ENCODE data around the gene PTPRA. TPM values are rescaled to one million over a fixed set of nuclear protein-coding genes. Genes with fewer than 3 reads are reported as not detected.
"Not testable (repeated sequence)": the region's sequence is repeated elsewhere in the genome, so short reads cannot be mapped to it uniquely, and the experiment has no call there.

Gene PTPRA
- total RNA-seq, 1 donor from 2014 or later, result 63.3 TPM

- no peak for TF ChIP-seq CTCF (IDR thresholded peaks at IDR 0.05)
- no peaks in the 10 kb centered on the region for H3K9me3 ChIP-seq
- H3K4me1 ChIP-seq, result peaks cover 9% of the 10 kb centered on the region
- intact Hi-C loops (cut with DNase I), result no loop called here
- ATAC-seq (peak; percentile 71 to 76), DNase-seq (peak; percentile 65)
- peak within 1 kb of the TSS; percentile 59 for H3K4me3 ChIP-seq
- no peak within 1 kb of the TSS for H3K27ac ChIP-seq
- no peaks in the 10 kb centered on the region for H3K36me3 ChIP-seq
- peaks cover 23% of the 10 kb centered on the region for H3K27me3 ChIP-seq (ENCODE audit: low read depth)
Measured at GRCh38 chr20:3071610-3072529, 198.6 kb downstream of the PTPRA start, which contains the start of gene OXT. OXT (plus strand) TSS chr20:3071620; CDS start chr20:3071656, 36 bp downstream.

GRCh38 chr20:3072530-3073250 lies 199.4 kb downstream of the PTPRA start:
- H3K4me1 ChIP-seq, result peaks cover 9% of the 10 kb centered on the region
- H3K9me3 ChIP-seq, result no peaks in the 10 kb centered on the region
- DNase-seq (no peak), ATAC-seq (no peak)
- H3K27ac ChIP-seq, result no peak overlapping the region
- TF ChIP-seq CTCF (IDR thresholded peaks at IDR 0.05), result no peak
- intact Hi-C loops (cut with DNase I), result no loop called here
- H3K27me3 ChIP-seq (ENCODE audit: low read depth), result peaks cover 23% of the 10 kb centered on the region
- H3K36me3 ChIP-seq, result no peaks in the 10 kb centered on the region
- peak overlapping the region; percentile 59 for H3K4me3 ChIP-seq

DNA sequence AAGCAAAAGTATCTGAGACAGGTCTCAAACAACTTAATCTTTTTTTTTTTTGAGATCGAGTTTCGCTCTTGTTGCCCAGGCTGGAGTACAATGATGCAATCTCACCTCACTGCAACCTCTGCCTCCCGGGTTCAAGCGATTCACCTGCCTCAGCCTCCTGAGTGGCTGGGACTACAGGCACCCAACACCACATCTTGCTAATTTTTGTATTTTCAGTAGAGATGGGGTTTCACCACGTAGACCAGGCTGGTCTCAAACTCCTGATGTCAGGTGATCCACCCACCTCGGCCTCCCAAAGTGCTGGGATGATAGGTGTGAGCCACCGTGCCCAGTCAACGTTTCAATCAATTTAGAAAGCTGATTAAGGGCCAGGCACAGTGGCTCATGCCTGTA lies 200.0 kb downstream of the PTPRA start:
- H3K27me3 ChIP-seq (ENCODE audit: low read depth), result peaks cover 23% of the 10 kb centered on the region
- ATAC-seq; H3K36me3 ChIP-seq; DNase-seq; intact Hi-C loops (cut with DNase I); H3K4me3 ChIP-seq; H3K4me1 ChIP-seq; H3K27ac ChIP-seq; H3K9me3 ChIP-seq: not testable (repeated sequence)

- peaks cover 9% of the 10 kb centered on the region for H3K4me1 ChIP-seq
- DNase-seq (no peak), ATAC-seq (peak in 1 of 2 donors; percentile 65)
- H3K27me3 ChIP-seq (ENCODE audit: low read depth), result peaks cover 23% of the 10 kb centered on the region
- no peak for TF ChIP-seq CTCF (IDR thresholded peaks at IDR 0.05)
- no peak overlapping the region for H3K4me3 ChIP-seq
- no peaks in the 10 kb centered on the region for H3K36me3 ChIP-seq
- no peak overlapping the region for H3K27ac ChIP-seq
- no peaks in the 10 kb centered on the region for H3K9me3 ChIP-seq
- intact Hi-C loops (cut with DNase I), result no loop called here
Measured at GRCh38 chr20:3074812-3075211, 201.5 kb downstream of the PTPRA start.

DNA sequence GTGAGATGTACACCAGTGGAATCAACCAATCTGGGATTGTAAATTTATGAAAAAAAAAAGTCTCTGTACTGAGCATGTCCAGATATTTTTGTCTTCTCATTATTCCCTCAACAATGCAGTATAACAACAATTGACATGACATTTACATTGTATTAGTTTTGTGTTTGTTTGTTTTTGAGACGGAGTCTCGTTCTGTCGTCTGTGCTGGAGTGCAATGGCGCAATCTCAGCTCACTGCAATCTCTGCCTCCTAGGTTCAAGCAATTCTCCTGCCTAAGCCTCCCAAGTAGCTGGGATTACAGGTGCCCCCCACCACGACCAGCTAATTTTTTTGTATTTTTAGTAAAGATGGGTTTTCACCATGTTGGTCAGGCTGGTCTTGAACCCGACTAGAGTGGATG lies 202.0 kb downstream of the PTPRA start:
- H3K9me3 ChIP-seq; H3K36me3 ChIP-seq; H3K4me3 ChIP-seq; H3K27ac ChIP-seq; DNase-seq; ATAC-seq; intact Hi-C loops (cut with DNase I); H3K4me1 ChIP-seq: not testable (repeated sequence)
- peaks cover 23% of the 10 kb centered on the region for H3K27me3 ChIP-seq (ENCODE audit: low read depth)

GRCh38 chr20:3077618-3078134 lies 204.4 kb downstream of the PTPRA start:
- ATAC-seq, result no peak
- H3K4me3 ChIP-seq, result no peak overlapping the region
- H3K27me3 ChIP-seq (ENCODE audit: low read depth), result peaks cover 25% of the 10 kb centered on the region
- peaks cover 5% of the 10 kb centered on the region for H3K4me1 ChIP-seq
- H3K27ac ChIP-seq, result no peak overlapping the region
- no peaks in the 10 kb centered on the region for H3K36me3 ChIP-seq
- intact Hi-C loops (cut with DNase I), result no loop called here
- no peaks in the 10 kb centered on the region for H3K9me3 ChIP-seq
- DNase-seq, result no peak
- no peak for TF ChIP-seq CTCF (IDR thresholded peaks at IDR 0.05)

Measured in lower lobe of right lung (tissue), 2 donors.